Astrocyte of the hippocampus (primary cell): Measurements from ENCODE around the gene ZNF77.
A peak's percentile ranks its signal among the peaks of the same experiment; 100 is the strongest.
"Not testable (repeated sequence)": the region's sequence is repeated elsewhere in the genome, so short reads cannot be mapped to it uniquely, and the experiment has no call there.

Experiments
- DNase-seq: peaks from one replicate; pipeline ENCODE4 v3.0.0; 2011; ENCODE audit warnings: low read depth, low spot score

The ZNF77 gene

GRCh38 chr19:2917275-2918184 is 27.2 kb downstream of the ZNF77 start:
- no peak for DNase-seq

- no peak for DNase-seq
Observed at GRCh38 chr19:2912306-2912705, 32.5 kb downstream of the ZNF77 start.

- DNase-seq: no peak
Observed at GRCh38 chr19:2906631-2907195, 38.1 kb downstream of the ZNF77 start.

GRCh38 chr19:2905918-2906519 is 38.8 kb downstream of the ZNF77 start:
- DNase-seq: no peak

GRCh38 chr19:2903326-2903725 is 41.4 kb downstream of the ZNF77 start:
- not testable (repeated sequence) for DNase-seq

- DNase-seq: no peak
Observed at GRCh38 chr19:2902590-2903218, 42.1 kb downstream of the ZNF77 start.

GRCh38 chr19:2900296-2901252 is 44.2 kb downstream of the ZNF77 start, which contains the start of gene ZNF57:
Gene ZNF57, plus strand, starts transcription at chr19:2900928. Its CDS starts 118 bp downstream, at chr19:2901046.
- DNase-seq: peak; percentile 100

- DNase-seq: no peak
Observed at GRCh38 chr19:2896694-2897093, 48.1 kb downstream of the ZNF77 start.

GRCh38 chr19:2890531-2890930 is 54.2 kb downstream of the ZNF77 start:
- not testable (repeated sequence) for DNase-seq

- no peak for DNase-seq
Observed at GRCh38 chr19:2888731-2889224, 56.0 kb downstream of the ZNF77 start.

GRCh38 chr19:2887391-2887914 is 57.3 kb downstream of the ZNF77 start:
- peak; percentile 71 for DNase-seq

GRCh38 chr19:2885736-2886135 is 59.0 kb downstream of the ZNF77 start:
- DNase-seq: no peak

GRCh38 chr19:2883686-2884439 is 60.9 kb downstream of the ZNF77 start:
- no peak for DNase-seq
